Activated CD4-positive, alpha-beta memory T cell treated with anti-CD3 and anti-CD28 coated beads, Interleukin-2, amount 10 ng/mL, durations not matched to agents 7 days and 5 days (primary cell): ENCODE results near the gene CTTNBP2. TPM values are rescaled to one million over a fixed set of nuclear protein-coding genes. Genes with fewer than 3 reads are reported as not detected.

Source experiments
- CTCF ChIA-PET: fragments of 350-600 bp; sonication (Branson Sonifier 250); formaldehyde crosslinking; loops from one replicate; lab custom pipeline; 2021; ENCODE audit warnings: antibody characterized with exemption, inconsistent platforms; lab: Charles Lee
- POLR2A ChIA-PET: fragments of 350-600 bp; sonication (Branson Sonifier 250); formaldehyde crosslinking; loops from one replicate; lab custom pipeline; 2021; ENCODE audit warnings: antibody characterized with exemption; lab: Charles Lee
- DNase-seq: peaks from one replicate; pipeline ENCODE4 v3.0.0-alpha.2; 2020
- H3K27ac Mint-ChIP-seq: one replicate; pipeline ENCODE4 v1.8.0; 2021; ENCODE audit warnings: mild to moderate bottlenecking, mixed read lengths
- H3K27me3 Mint-ChIP-seq: one replicate; pipeline ENCODE4 v1.8.0; 2021; ENCODE audit warnings: mixed read lengths
- H3K36me3 Mint-ChIP-seq: one replicate; pipeline ENCODE4 v1.8.0; 2021; ENCODE audit warnings: low read depth, mixed read lengths
- H3K4me1 Mint-ChIP-seq: one replicate; pipeline ENCODE4 v1.8.0; 2021; ENCODE audit warnings: mixed read lengths
- H3K4me3 Mint-ChIP-seq: one replicate; pipeline ENCODE4 v1.8.0; 2021; ENCODE audit warnings: mild to moderate bottlenecking, mixed read lengths
- H3K9me3 Mint-ChIP-seq: one replicate; pipeline ENCODE4 v1.8.0; 2021; ENCODE audit warnings: mixed read lengths
- total RNA-seq, 2 experiments: library from RNA; stranded (reverse); gene quantifications; one replicate each; pipeline ENCODE4 v1.2.3, GENCODE V29; 2021

Gene CTTNBP2
- total RNA-seq, 2 experiments from 2014 or later = not detected

- H3K4me1 Mint-ChIP-seq = no peaks in the 10 kb centered on the region
- CTCF ChIA-PET = no interaction called here
Measured at GRCh38 chr7:117827862-117828261, 45.4 kb downstream of the CTTNBP2 start.

GRCh38 chr7:117825132-117825531 is 48.1 kb downstream of the CTTNBP2 start:
- no peak overlapping the region for H3K27ac Mint-ChIP-seq
- H3K4me1 Mint-ChIP-seq = no peaks in the 10 kb centered on the region
- no peaks in the 10 kb centered on the region for H3K27me3 Mint-ChIP-seq
- no peak for DNase-seq
- no peak overlapping the region for H3K4me3 Mint-ChIP-seq
- ChIA-PET POLR2A (no interaction called here), CTCF (no interaction called here)
- no peaks in the 10 kb centered on the region for H3K36me3 Mint-ChIP-seq
- no peaks in the 10 kb centered on the region for H3K9me3 Mint-ChIP-seq

More at GRCh38 chr7:117827862-117828261, 45.4 kb downstream of the CTTNBP2 start:
- H3K27me3 Mint-ChIP-seq = no peaks in the 10 kb centered on the region
- no peak for DNase-seq
- no peaks in the 10 kb centered on the region for H3K9me3 Mint-ChIP-seq
- H3K4me3 Mint-ChIP-seq = no peak overlapping the region
- H3K27ac Mint-ChIP-seq = no peak overlapping the region
- no peaks in the 10 kb centered on the region for H3K36me3 Mint-ChIP-seq
- POLR2A ChIA-PET = no interaction called here

- H3K4me3 Mint-ChIP-seq = no peak overlapping the region
- POLR2A ChIA-PET = no interaction called here
- CTCF ChIA-PET = no interaction called here
Measured at GRCh38 chr7:117824592-117824991, 48.6 kb downstream of the CTTNBP2 start.

GRCh38 chr7:117819558-117819957 is 53.7 kb downstream of the CTTNBP2 start:
- POLR2A ChIA-PET = no interaction called here
- Mint-ChIP-seq H3K4me3 (no peak overlapping the region), H3K27ac (no peak overlapping the region), H3K9me3 (no peaks in the 10 kb centered on the region), H3K27me3 (no peaks in the 10 kb centered on the region), H3K4me1 (no peaks in the 10 kb centered on the region), H3K36me3 (no peaks in the 10 kb centered on the region)
- CTCF ChIA-PET = no interaction called here
- DNase-seq = no peak

More at GRCh38 chr7:117824592-117824991, 48.6 kb downstream of the CTTNBP2 start:
- Mint-ChIP-seq H3K4me1 (no peaks in the 10 kb centered on the region), H3K36me3 (no peaks in the 10 kb centered on the region), H3K27me3 (no peaks in the 10 kb centered on the region), H3K27ac (no peak overlapping the region), H3K9me3 (no peaks in the 10 kb centered on the region)
- no peak for DNase-seq

GRCh38 chr7:117818232-117818631 is 55.0 kb downstream of the CTTNBP2 start:
- POLR2A ChIA-PET = no interaction called here
- Mint-ChIP-seq H3K4me3 (no peak overlapping the region), H3K9me3 (no peaks in the 10 kb centered on the region), H3K4me1 (no peaks in the 10 kb centered on the region), H3K27me3 (no peaks in the 10 kb centered on the region), H3K36me3 (no peaks in the 10 kb centered on the region), H3K27ac (no peak overlapping the region)
- CTCF ChIA-PET = no interaction called here
- DNase-seq = no peak

GRCh38 chr7:117816727-117817126 is 56.5 kb downstream of the CTTNBP2 start:
- Mint-ChIP-seq H3K27me3 (no peaks in the 10 kb centered on the region), H3K4me3 (no peak overlapping the region), H3K36me3 (no peaks in the 10 kb centered on the region), H3K9me3 (no peaks in the 10 kb centered on the region), H3K27ac (no peak overlapping the region), H3K4me1 (no peaks in the 10 kb centered on the region)
- CTCF ChIA-PET = no interaction called here
- POLR2A ChIA-PET = no interaction called here
- no peak for DNase-seq

- ChIA-PET POLR2A (no interaction called here), CTCF (no interaction called here)
- H3K4me3 Mint-ChIP-seq = no peak overlapping the region
- no peaks in the 10 kb centered on the region for H3K9me3 Mint-ChIP-seq
- no peaks in the 10 kb centered on the region for H3K4me1 Mint-ChIP-seq
- DNase-seq = no peak
- H3K36me3 Mint-ChIP-seq = no peaks in the 10 kb centered on the region
- H3K27me3 Mint-ChIP-seq = no peaks in the 10 kb centered on the region
- no peak overlapping the region for H3K27ac Mint-ChIP-seq
Measured at GRCh38 chr7:117811696-117812095, 61.5 kb downstream of the CTTNBP2 start.

- H3K4me3 Mint-ChIP-seq = no peak overlapping the region
- no peaks in the 10 kb centered on the region for H3K9me3 Mint-ChIP-seq
- no peaks in the 10 kb centered on the region for H3K27me3 Mint-ChIP-seq
- no peaks in the 10 kb centered on the region for H3K36me3 Mint-ChIP-seq
- DNase-seq = no peak
- H3K4me1 Mint-ChIP-seq = no peaks in the 10 kb centered on the region
- no peak overlapping the region for H3K27ac Mint-ChIP-seq
- ChIA-PET CTCF (no interaction called here), POLR2A (no interaction called here)
Measured at GRCh38 chr7:117810642-117811512, 62.4 kb downstream of the CTTNBP2 start.

- POLR2A ChIA-PET = no interaction called here
- CTCF ChIA-PET = no interaction called here
- H3K36me3 Mint-ChIP-seq = no peaks in the 10 kb centered on the region
Measured at GRCh38 chr7:117809958-117810357, 63.3 kb downstream of the CTTNBP2 start.

GRCh38 chr7:117808910-117809705 is 64.1 kb downstream of the CTTNBP2 start:
- CTCF ChIA-PET = no interaction called here
- H3K36me3 Mint-ChIP-seq = no peaks in the 10 kb centered on the region
- POLR2A ChIA-PET = no interaction called here
- H3K4me1 Mint-ChIP-seq = no peaks in the 10 kb centered on the region
- DNase-seq = no peak
- H3K4me3 Mint-ChIP-seq = no peak overlapping the region
- no peaks in the 10 kb centered on the region for H3K9me3 Mint-ChIP-seq
- no peaks in the 10 kb centered on the region for H3K27me3 Mint-ChIP-seq
- H3K27ac Mint-ChIP-seq = no peak overlapping the region

More at GRCh38 chr7:117809958-117810357, 63.3 kb downstream of the CTTNBP2 start:
- no peak overlapping the region for H3K27ac Mint-ChIP-seq
- H3K4me3 Mint-ChIP-seq = no peak overlapping the region
- DNase-seq = no peak
- H3K9me3 Mint-ChIP-seq = no peaks in the 10 kb centered on the region
- no peaks in the 10 kb centered on the region for H3K4me1 Mint-ChIP-seq
- no peaks in the 10 kb centered on the region for H3K27me3 Mint-ChIP-seq

- no peak overlapping the region for H3K4me3 Mint-ChIP-seq
- no peak for DNase-seq
- no peaks in the 10 kb centered on the region for H3K27me3 Mint-ChIP-seq
- H3K9me3 Mint-ChIP-seq = no peaks in the 10 kb centered on the region
- no peaks in the 10 kb centered on the region for H3K36me3 Mint-ChIP-seq
- CTCF ChIA-PET = no interaction called here
- H3K27ac Mint-ChIP-seq = no peak overlapping the region
- POLR2A ChIA-PET = no interaction called here
- H3K4me1 Mint-ChIP-seq = no peaks in the 10 kb centered on the region
Measured at GRCh38 chr7:117808341-117808757, 64.9 kb downstream of the CTTNBP2 start.

GRCh38 chr7:117807676-117808075 is 65.6 kb downstream of the CTTNBP2 start:
- Mint-ChIP-seq H3K36me3 (no peaks in the 10 kb centered on the region), H3K9me3 (no peaks in the 10 kb centered on the region), H3K27me3 (no peaks in the 10 kb centered on the region), H3K4me1 (no peaks in the 10 kb centered on the region), H3K4me3 (no peak overlapping the region), H3K27ac (no peak overlapping the region)
- POLR2A ChIA-PET = no interaction called here
- DNase-seq = no peak
- CTCF ChIA-PET = interaction anchor here (0.5 kb wide), 1 partner anchor 88 kb away, joined by 4 read pairs; no protein-coding TSS in a partner anchor

GRCh38 chr7:117806011-117806410 is 67.2 kb downstream of the CTTNBP2 start:
- Mint-ChIP-seq H3K36me3 (no peaks in the 10 kb centered on the region), H3K27ac (no peak overlapping the region), H3K4me1 (no peaks in the 10 kb centered on the region), H3K4me3 (no peak overlapping the region), H3K27me3 (no peaks in the 10 kb centered on the region), H3K9me3 (no peaks in the 10 kb centered on the region)
- POLR2A ChIA-PET = no interaction called here
- no peak for DNase-seq
- CTCF ChIA-PET = no interaction called here
